ENCODE measurements around the gene BCAS3. TPM values are rescaled to one million over a fixed set of nuclear protein-coding genes. Genes with fewer than 3 reads are reported as not detected.
"Not testable (repeated sequence)": the region's sequence is repeated elsewhere in the genome, so short reads cannot be mapped to it uniquely, and the experiment has no call there.

BCAS3 gene
- 2.3 and 8.0 TPM in 2 replicates for total RNA-seq (2014; rRNA removed; shearing (Covaris generic))
- 3.8 and 4.0 TPM in 2 replicates for polyA plus RNA-seq (2015; cell fraction: cytosol; rRNA removed)
- polyA plus RNA-seq (2015; cell fraction: nucleus; rRNA removed): 6.8 and 10.5 TPM in 2 replicates

GRCh38 chr17:60677308-60678117 is at the start of gene BCAS3:
Gene BCAS3 (plus strand): TSS chr17:60677851.
- DNase-seq (ENCODE audit: low read depth): peak; percentile 99

- no peak for DNase-seq (ENCODE audit: low read depth)
Measured at GRCh38 chr17:60628252-60628889, 49.3 kb upstream of the BCAS3 start.

- no peak for DNase-seq (ENCODE audit: low read depth)
Measured at GRCh38 chr17:60629120-60629519, 48.5 kb upstream of the BCAS3 start.

- no peak for DNase-seq (ENCODE audit: low read depth)
Measured at GRCh38 chr17:60630352-60630751, 47.3 kb upstream of the BCAS3 start.

- peak; percentile 41 for DNase-seq (ENCODE audit: low read depth)
Measured at GRCh38 chr17:60631119-60631518, 46.5 kb upstream of the BCAS3 start.

- no peak for DNase-seq (ENCODE audit: low read depth)
Measured at GRCh38 chr17:60637683-60638082, 40.0 kb upstream of the BCAS3 start.

GRCh38 chr17:60639019-60639330 is 38.7 kb upstream of the BCAS3 start:
- DNase-seq (ENCODE audit: low read depth): no peak

- no peak for DNase-seq (ENCODE audit: low read depth)
Measured at GRCh38 chr17:60640503-60640902, 37.1 kb upstream of the BCAS3 start.

- DNase-seq (ENCODE audit: low read depth): no peak
Measured at GRCh38 chr17:60641126-60641525, 36.5 kb upstream of the BCAS3 start.

GRCh38 chr17:60641810-60642220 is 35.8 kb upstream of the BCAS3 start:
- DNase-seq (ENCODE audit: low read depth): peak; percentile 56

- DNase-seq (ENCODE audit: low read depth): no peak
Measured at GRCh38 chr17:60645918-60646523, 31.6 kb upstream of the BCAS3 start.

GRCh38 chr17:60646701-60647100 is 30.9 kb upstream of the BCAS3 start:
- DNase-seq (ENCODE audit: low read depth): no peak

- DNase-seq (ENCODE audit: low read depth): no peak
Measured at GRCh38 chr17:60647705-60648104, 29.9 kb upstream of the BCAS3 start.

GRCh38 chr17:60652454-60653247 is 25.0 kb upstream of the BCAS3 start:
- DNase-seq (ENCODE audit: low read depth): no peak

- DNase-seq (ENCODE audit: low read depth): no peak
Measured at GRCh38 chr17:60653569-60653968, 24.1 kb upstream of the BCAS3 start.

- no peak for DNase-seq (ENCODE audit: low read depth)
Measured at GRCh38 chr17:60656499-60656898, 21.2 kb upstream of the BCAS3 start.

- DNase-seq (ENCODE audit: low read depth): no peak
Measured at GRCh38 chr17:60659156-60659555, 18.5 kb upstream of the BCAS3 start.

GRCh38 chr17:60661489-60661888 is 16.2 kb upstream of the BCAS3 start:
- DNase-seq (ENCODE audit: low read depth): no peak

GRCh38 chr17:60664022-60664421 is 13.6 kb upstream of the BCAS3 start:
- DNase-seq (ENCODE audit: low read depth): no peak

- DNase-seq (ENCODE audit: low read depth): no peak
Measured at GRCh38 chr17:60665602-60666001, 12.0 kb upstream of the BCAS3 start.

- DNase-seq (ENCODE audit: low read depth): not testable (repeated sequence)
Measured at GRCh38 chr17:60668741-60669140, 8.9 kb upstream of the BCAS3 start.

- DNase-seq (ENCODE audit: low read depth): peak; percentile 13
Measured at GRCh38 chr17:60671482-60671881, 6.2 kb upstream of the BCAS3 start.

Measured in HT1080 (cell line).